Endothelial cell (in vitro differentiated cells): ENCODE data around the gene ETNK2. TPM values are rescaled to one million over a fixed set of nuclear protein-coding genes. Genes with fewer than 3 reads are reported as not detected.

ENCODE experiments used
- DNase-seq: peaks from one replicate; pipeline ENCODE4 v3.0.0; 2021; ENCODE audit warnings: low spot score
- H3K27ac Mint-ChIP-seq: one replicate; pipeline ENCODE4 v1.8.0; 2021; ENCODE audit warnings: mixed read lengths, inconsistent platforms; ENCODE audit not compliant: unreplicated experiment
- H3K27me3 Mint-ChIP-seq: one replicate; pipeline ENCODE4 v1.8.0; 2021; ENCODE audit warnings: mild to moderate bottlenecking, moderate library complexity, mixed read lengths, inconsistent platforms; ENCODE audit not compliant: unreplicated experiment
- H3K36me3 Mint-ChIP-seq: one replicate; pipeline ENCODE4 v1.8.0; 2021; ENCODE audit warnings: mild to moderate bottlenecking, low read depth, mixed read lengths, inconsistent platforms; ENCODE audit not compliant: unreplicated experiment
- H3K4me1 Mint-ChIP-seq: one replicate; pipeline ENCODE4 v1.8.0; 2021; ENCODE audit warnings: mild to moderate bottlenecking, mixed read lengths, inconsistent platforms; ENCODE audit not compliant: unreplicated experiment
- H3K4me3 Mint-ChIP-seq: one replicate; pipeline ENCODE4 v1.8.0; 2021; ENCODE audit warnings: mild to moderate bottlenecking, mixed read lengths, inconsistent platforms; ENCODE audit not compliant: unreplicated experiment
- H3K9me3 Mint-ChIP-seq: one replicate; pipeline ENCODE4 v1.8.0; 2021; ENCODE audit warnings: mixed read lengths, inconsistent platforms; ENCODE audit not compliant: unreplicated experiment
- CTCF ChIP-seq: fragments of 200-600 bp; sonication (generic); IDR thresholded peaks from one replicate; pipeline ENCODE4 v1.5.0; 2021; ENCODE audit warnings: antibody characterized with exemption; ENCODE audit not compliant: unreplicated experiment
- total RNA-seq: library from RNA; stranded (reverse); fragmentation: NEBNext Ultra II Directional; extraction: Animal tissue kit (Norgen Biotek cat#: 25700); gene quantifications from one replicate; pipeline ENCODE4 v1.2.1, GENCODE V29; 2021; ENCODE audit not compliant: unreplicated experiment

The ETNK2 gene
- total RNA-seq, 1 donor from 2014 or later, result 15.9 TPM

- H3K27me3 Mint-ChIP-seq, result no peaks in the 10 kb centered on the region
- H3K4me1 Mint-ChIP-seq, result peaks cover 58% of the 10 kb centered on the region
- H3K27ac Mint-ChIP-seq, result no peak overlapping the region
- H3K9me3 Mint-ChIP-seq, result no peaks in the 10 kb centered on the region
- no peak for DNase-seq
- H3K36me3 Mint-ChIP-seq, result peaks cover 2% of the 10 kb centered on the region
- H3K4me3 Mint-ChIP-seq, result no peak overlapping the region
- TF ChIP-seq CTCF, result no peak
These were observed 44.0 kb downstream of the ETNK2 start for GRCh38 chr1:204107892-204108291.

GRCh38 chr1:204106825-204107224, 45.0 kb downstream of the ETNK2 start:
- no peak overlapping the region for H3K4me3 Mint-ChIP-seq
- peaks cover 6% of the 10 kb centered on the region for H3K36me3 Mint-ChIP-seq
- H3K27ac Mint-ChIP-seq, result peak overlapping the region; percentile 26
- H3K9me3 Mint-ChIP-seq, result no peaks in the 10 kb centered on the region
- no peak for DNase-seq
- peaks cover 63% of the 10 kb centered on the region for H3K4me1 Mint-ChIP-seq
- TF ChIP-seq CTCF, result no peak
- no peaks in the 10 kb centered on the region for H3K27me3 Mint-ChIP-seq

- Mint-ChIP-seq H3K27ac (peak overlapping the region; percentile 34), H3K4me3 (peak overlapping the region; percentile 34), H3K4me1 (peaks cover 56% of the 10 kb centered on the region), H3K36me3 (peaks cover 6% of the 10 kb centered on the region), H3K9me3 (no peaks in the 10 kb centered on the region), H3K27me3 (no peaks in the 10 kb centered on the region)
- no peak for TF ChIP-seq CTCF
- no peak for DNase-seq
These were observed 46.7 kb downstream of the ETNK2 start for GRCh38 chr1:204105131-204105515.

GRCh38 chr1:204104331-204105130, 47.3 kb downstream of the ETNK2 start:
- H3K36me3 Mint-ChIP-seq, result peaks cover 6% of the 10 kb centered on the region
- no peak for DNase-seq
- H3K4me1 Mint-ChIP-seq, result peaks cover 56% of the 10 kb centered on the region
- no peaks in the 10 kb centered on the region for H3K9me3 Mint-ChIP-seq
- H3K27ac Mint-ChIP-seq, result peak overlapping the region; percentile 34
- H3K27me3 Mint-ChIP-seq, result no peaks in the 10 kb centered on the region
- no peak for TF ChIP-seq CTCF
- H3K4me3 Mint-ChIP-seq, result peak overlapping the region; percentile 34

GRCh38 chr1:204103431-204103741, 48.5 kb downstream of the ETNK2 start:
- no peak overlapping the region for H3K4me3 Mint-ChIP-seq
- H3K27me3 Mint-ChIP-seq, result no peaks in the 10 kb centered on the region
- no peaks in the 10 kb centered on the region for H3K9me3 Mint-ChIP-seq
- H3K27ac Mint-ChIP-seq, result no peak overlapping the region
- peaks cover 48% of the 10 kb centered on the region for H3K4me1 Mint-ChIP-seq
- peaks cover 6% of the 10 kb centered on the region for H3K36me3 Mint-ChIP-seq
- DNase-seq, result no peak
- TF ChIP-seq CTCF, result no peak
